Transverse colon (tissue), 4 donors: ENCODE data around the gene RIMS3. TPM values are rescaled to one million over a fixed set of nuclear protein-coding genes. Genes with fewer than 3 reads are reported as not detected.

Experiments used
- DNase-seq: peaks from one replicate; pipeline ENCODE4 v3.0.0-alpha.2; 2019
- H3K27ac ChIP-seq, 4 donors: fragments of 200-600 bp; sonication (generic); 2 replicates each; pipeline ENCODE4 v1.5.1; 2016 to 2018; ENCODE audit warnings: inconsistent platforms in 4 of 4
- H3K27me3 ChIP-seq: fragments of 200-600 bp; sonication (generic); 2 replicates; pipeline ENCODE4 v1.5.1; 2017; ENCODE audit warnings: inconsistent platforms
- H3K36me3 ChIP-seq, 4 donors: fragments of 200-600 bp; sonication (generic); 2 replicates each; pipeline ENCODE4 v1.5.1; 2017 to 2019; ENCODE audit warnings: inconsistent platforms in 4 of 4
- H3K4me1 ChIP-seq, 4 donors: fragments of 200-600 bp; sonication (generic); 2 replicates each; pipeline ENCODE4 v1.5.1; 2017 to 2020; ENCODE audit warnings: inconsistent platforms in 4 of 4
- H3K4me3 ChIP-seq, 4 donors: fragments of 200-600 bp; sonication (generic); 1 replicate in 1 of 4; 2 replicates in 3 of 4; pipeline versions ENCODE4 v1.5.1 to v1.6.1; 2017 to 2019; ENCODE audit warnings: inconsistent platforms in 4 of 4
- H3K9me3 ChIP-seq, 2 donors: fragments of 200-600 bp; sonication (generic); 2 replicates each; pipeline ENCODE4 v1.5.1; 2017 to 2019; ENCODE audit warnings: inconsistent platforms in 2 of 2
- EP300 ChIP-seq: sonication (generic); formaldehyde crosslinking; IDR thresholded peaks from one replicate; pipeline ENCODE4 v1.6.1; 2017; ENCODE audit warnings: antibody characterized with exemption, low read depth
- POLR2A ChIP-seq: fragments of 450-650 bp; IDR thresholded peaks from one replicate; pipeline ENCODE4 v1.6.1; 2016; ENCODE audit warnings: antibody characterized with exemption, mild to moderate bottlenecking, moderate library complexity
- POLR2AphosphoS5 ChIP-seq, 3 donors: sonication (generic); formaldehyde crosslinking; IDR thresholded peaks; one replicate each; pipeline ENCODE4 v1.6.1; 2016; ENCODE audit warnings: antibody characterized with exemption in 3 of 3
- WGBS, 2 donors: methylation state at CpG; one replicate each; pipeline ENCODE4 v1.1.5; 2018; ENCODE audit warnings: low coverage in 1 of 2; 5-methylcytosine and 5-hydroxymethylcytosine counted together
- in situ Hi-C, 4 donors: fragments of 200-750 bp; cut with MboI; loops; one replicate each; pipeline versions ENCODE4 v1.15.0 to v1.15.1; 2017; ENCODE audit warnings: low sequenced_read_pairs in 3 of 4, low pct_ligation_motif_present in 1 of 4, low pct_unique_long_range_greater_than_20kb in 1 of 4
- intact Hi-C: fragments of 100-400 bp; cut with DNase I; formaldehyde crosslinking; loops from one replicate; pipeline ENCODE4 v1.15.1; 2023; ENCODE audit warnings: low total_unique reads
- total RNA-seq, 4 donors: library from RNA; depleted of rRNA; stranded (reverse); fragments of >200 nt; gene quantifications; one replicate each; pipeline ENCODE4 v1.1.0, GENCODE V29; 2016
- TF ChIP-seq, protein P1 (sequence below), 5 experiments: fragments of 200-600 bp in 3 of 5; fragments of 450-650 bp in 2 of 5; sonication (generic) in 3 of 5; IDR thresholded peaks; 1 replicate in 2 of 5; 2 replicates in 3 of 5; pipeline ENCODE4 v1.5.1; 2016 to 2017; ENCODE audit warnings: antibody characterized with exemption in 5 of 5, inconsistent platforms in 3 of 5, mild to moderate bottlenecking in 2 of 5, moderate library complexity in 1 of 5

The RIMS3 gene
- total RNA-seq, 4 donors from 2014 or later, result 1.9 to 14.7 (median 5.4) TPM

GRCh38 chr1:40637470-40638007 is 27.9 kb downstream of the RIMS3 start:
- intact Hi-C loops (no loop called here), in situ Hi-C loops (no loop called here)
- WGBS, 2 donors, result 81% methylated on average over 3 of the region's 3 CpGs; no CpG with 5 or more reads in 1 of the 2 donors
- DNase-seq, result no peak
- no peaks in the 10 kb centered on the region for H3K36me3 ChIP-seq
- H3K27me3 ChIP-seq, result no peaks in the 10 kb centered on the region
- H3K27ac ChIP-seq, result no peak overlapping the region
- H3K9me3 ChIP-seq, result no peaks in the 10 kb centered on the region
- H3K4me1 ChIP-seq, result peaks cover 0 to 13% (median 12%) of the 10 kb centered on the region in 4 donors
- TF ChIP-seq, protein P1, sequence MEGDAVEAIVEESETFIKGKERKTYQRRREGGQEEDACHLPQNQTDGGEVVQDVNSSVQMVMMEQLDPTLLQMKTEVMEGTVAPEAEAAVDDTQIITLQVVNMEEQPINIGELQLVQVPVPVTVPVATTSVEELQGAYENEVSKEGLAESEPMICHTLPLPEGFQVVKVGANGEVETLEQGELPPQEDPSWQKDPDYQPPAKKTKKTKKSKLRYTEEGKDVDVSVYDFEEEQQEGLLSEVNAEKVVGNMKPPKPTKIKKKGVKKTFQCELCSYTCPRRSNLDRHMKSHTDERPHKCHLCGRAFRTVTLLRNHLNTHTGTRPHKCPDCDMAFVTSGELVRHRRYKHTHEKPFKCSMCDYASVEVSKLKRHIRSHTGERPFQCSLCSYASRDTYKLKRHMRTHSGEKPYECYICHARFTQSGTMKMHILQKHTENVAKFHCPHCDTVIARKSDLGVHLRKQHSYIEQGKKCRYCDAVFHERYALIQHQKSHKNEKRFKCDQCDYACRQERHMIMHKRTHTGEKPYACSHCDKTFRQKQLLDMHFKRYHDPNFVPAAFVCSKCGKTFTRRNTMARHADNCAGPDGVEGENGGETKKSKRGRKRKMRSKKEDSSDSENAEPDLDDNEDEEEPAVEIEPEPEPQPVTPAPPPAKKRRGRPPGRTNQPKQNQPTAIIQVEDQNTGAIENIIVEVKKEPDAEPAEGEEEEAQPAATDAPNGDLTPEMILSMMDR (IDR thresholded peaks at IDR 0.05), result no peak
- TF ChIP-seq EP300 (no peak), POLR2AphosphoS5 (IDR thresholded peaks at IDR 0.05) (no peak), POLR2A (no peak)
- H3K4me3 ChIP-seq, result no peak overlapping the region

- intact Hi-C loops, result no loop called here
- H3K27ac ChIP-seq, result no peak overlapping the region
- peaks cover 0 to 13% (median 12%) of the 10 kb centered on the region in 4 donors for H3K4me1 ChIP-seq
- DNase-seq, result no peak
- H3K9me3 ChIP-seq, result no peaks in the 10 kb centered on the region
- in situ Hi-C loops, result no loop called here
- no peaks in the 10 kb centered on the region for H3K27me3 ChIP-seq
- no peaks in the 10 kb centered on the region for H3K36me3 ChIP-seq
- no peak for TF ChIP-seq POLR2A
- TF ChIP-seq, protein P1 (IDR thresholded peaks at IDR 0.05), result no peak
- TF ChIP-seq POLR2AphosphoS5 (IDR thresholded peaks at IDR 0.05), result no peak
- TF ChIP-seq EP300, result no peak
- WGBS, 2 donors, result 70 to 74% methylated on average over 3 to 6 of the region's 6 CpGs
- no peak overlapping the region for H3K4me3 ChIP-seq
These were observed 28.7 kb downstream of the RIMS3 start for GRCh38 chr1:40636777-40637176.

GRCh38 chr1:40635763-40636500 is 29.6 kb downstream of the RIMS3 start:
- TF ChIP-seq POLR2A (no peak), POLR2AphosphoS5 (IDR thresholded peaks at IDR 0.05) (no peak), EP300 (no peak)
- TF ChIP-seq, protein P1 (IDR thresholded peaks at IDR 0.05), result no peak
- in situ Hi-C loops, result no loop called here
- no peak for DNase-seq
- Histone ChIP-seq H3K4me1 (peaks cover 0 to 13% (median 12%) of the 10 kb centered on the region in 4 donors), H3K36me3 (no peaks in the 10 kb centered on the region), H3K27ac (no peak overlapping the region), H3K9me3 (no peaks in the 10 kb centered on the region), H3K4me3 (no peak overlapping the region), H3K27me3 (no peaks in the 10 kb centered on the region)
- 85 to 94% methylated on average over 6 to 25 of the region's 25 CpGs for WGBS, 2 donors
- intact Hi-C loops, result loop anchor here (1.0 kb wide), 1 partner anchor 24 kb away; no protein-coding TSS in a partner anchor

DNA sequence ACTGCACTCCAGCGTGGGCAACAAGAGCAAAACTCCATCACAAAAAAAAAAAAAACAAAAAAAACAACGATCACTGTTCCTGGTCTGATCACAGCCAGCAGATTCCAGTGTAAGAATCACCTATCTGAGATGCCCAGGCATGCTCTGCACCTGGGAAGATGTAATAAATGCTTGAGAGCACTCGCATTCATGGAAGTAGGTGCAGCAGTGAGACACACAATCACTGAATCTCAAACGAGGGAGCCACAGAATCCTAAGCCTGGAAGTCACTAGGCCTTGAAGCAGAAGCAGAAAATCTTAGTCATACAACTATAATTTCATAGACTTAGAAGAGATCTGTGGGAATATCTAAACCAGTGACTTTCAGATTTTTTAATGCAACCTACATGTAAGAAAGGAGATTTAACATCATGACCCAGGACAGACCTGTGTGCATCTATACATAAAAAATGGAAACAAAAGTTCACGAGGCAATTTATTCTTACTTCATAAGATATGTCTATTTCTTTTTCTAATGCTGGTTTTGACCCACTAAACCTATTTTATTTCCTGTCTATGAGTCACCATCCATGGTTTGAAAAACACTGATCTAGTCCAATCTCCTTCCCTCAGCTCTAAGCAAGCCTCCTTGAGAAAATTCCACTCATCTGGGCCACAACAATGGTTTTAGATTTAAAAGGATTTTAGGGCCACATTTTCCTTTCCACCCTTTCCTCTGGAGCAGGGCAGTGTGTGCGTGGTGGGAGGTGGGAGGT is 30.4 kb downstream of the RIMS3 start:
- no peak for DNase-seq
- 85 to 89% methylated on average over 6 of the region's 6 CpGs for WGBS, 2 donors
- TF ChIP-seq POLR2A, result no peak
- TF ChIP-seq, protein P1 (IDR thresholded peaks at IDR 0.05), result no peak
- no peak overlapping the region for H3K4me3 ChIP-seq
- H3K27me3 ChIP-seq, result no peaks in the 10 kb centered on the region
- H3K27ac ChIP-seq, result no peak overlapping the region
- H3K9me3 ChIP-seq, result no peaks in the 10 kb centered on the region
- peaks cover 0 to 13% (median 12%) of the 10 kb centered on the region in 4 donors for H3K4me1 ChIP-seq
- H3K36me3 ChIP-seq, result no peaks in the 10 kb centered on the region
- in situ Hi-C loops, result no loop called here
- intact Hi-C loops, result loop anchor here (1.0 kb wide), 1 partner anchor 25 kb away; no protein-coding TSS in a partner anchor
